Fibroblast of villous mesenchyme (primary cell): ENCODE results near the gene MANSC1. TPM values are rescaled to one million over a fixed set of nuclear protein-coding genes. Genes with fewer than 3 reads are reported as not detected.

Experiments
- DNase-seq: peaks from one replicate; pipeline ENCODE4 v3.0.0-alpha.2; 2010; ENCODE audit warnings: low read depth
- H3K4me3 ChIP-seq: 2 replicates; pipeline ENCODE4 v1.5.1; 2011; ENCODE audit warnings: low read depth, mild to moderate bottlenecking, low read length
- CTCF ChIP-seq: IDR thresholded peaks from 2 replicates; pipeline ENCODE4 v1.5.1; 2012; ENCODE audit warnings: low read depth, mild to moderate bottlenecking, low read length; ENCODE audit not compliant: insufficient read depth
- total RNA-seq: library from RNA; depleted of rRNA; stranded (reverse); fragments of >200 nt; gene quantifications from 2 replicates; pipeline ENCODE4 v1.2.3, GENCODE V29; 2012

MANSC1 gene
- total RNA-seq, 1 donor: 4.7 TPM

GRCh38 chr12:12301122-12301521 is 48.9 kb downstream of the MANSC1 start:
- TF ChIP-seq CTCF: no peak
- no peak overlapping the region for H3K4me3 ChIP-seq
- DNase-seq: no peak

- TF ChIP-seq CTCF: no peak
- no peak overlapping the region for H3K4me3 ChIP-seq
- DNase-seq: no peak
These were observed 52.7 kb downstream of the MANSC1 start for GRCh38 chr12:12297201-12297830.

DNA sequence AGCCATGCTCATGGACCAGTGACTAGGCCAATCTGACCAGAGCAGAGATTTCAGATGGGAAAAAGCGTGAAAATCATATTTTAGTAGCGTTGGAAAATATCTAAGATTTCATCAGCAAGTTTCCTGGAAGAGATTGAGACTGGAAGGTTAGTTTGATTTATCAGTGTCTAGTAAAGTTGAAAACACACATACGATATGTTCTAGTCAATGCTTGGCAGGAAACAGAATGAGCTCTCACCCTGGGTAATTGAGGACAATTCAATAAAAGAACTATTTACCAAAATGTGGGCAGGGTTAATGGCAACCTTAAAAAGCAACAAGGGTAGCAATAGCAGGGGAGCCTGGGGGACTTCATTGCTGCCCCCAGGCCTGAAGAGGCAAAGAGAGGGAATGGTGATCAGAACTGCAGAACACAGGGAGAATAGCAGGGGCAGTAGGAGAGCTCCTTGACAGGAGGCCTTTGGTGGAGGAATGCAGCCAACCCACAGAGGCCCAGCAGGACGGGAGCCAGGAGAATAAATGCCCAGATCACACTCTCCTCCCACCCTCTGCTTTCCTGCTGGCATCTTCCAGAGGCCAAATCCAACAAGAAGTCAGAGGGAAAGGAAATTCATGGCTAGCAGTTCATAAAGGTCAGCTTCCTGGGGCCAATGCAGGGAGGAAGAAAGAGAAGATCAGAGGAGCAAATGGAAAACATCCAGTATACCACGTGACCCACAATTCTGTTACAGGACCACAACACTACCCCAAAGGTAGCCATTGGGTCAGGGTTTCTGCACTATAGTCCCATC is 55.6 kb downstream of the MANSC1 start:
- H3K4me3 ChIP-seq: no peak overlapping the region
- TF ChIP-seq CTCF: no peak
- peak; percentile 8 for DNase-seq

DNA sequence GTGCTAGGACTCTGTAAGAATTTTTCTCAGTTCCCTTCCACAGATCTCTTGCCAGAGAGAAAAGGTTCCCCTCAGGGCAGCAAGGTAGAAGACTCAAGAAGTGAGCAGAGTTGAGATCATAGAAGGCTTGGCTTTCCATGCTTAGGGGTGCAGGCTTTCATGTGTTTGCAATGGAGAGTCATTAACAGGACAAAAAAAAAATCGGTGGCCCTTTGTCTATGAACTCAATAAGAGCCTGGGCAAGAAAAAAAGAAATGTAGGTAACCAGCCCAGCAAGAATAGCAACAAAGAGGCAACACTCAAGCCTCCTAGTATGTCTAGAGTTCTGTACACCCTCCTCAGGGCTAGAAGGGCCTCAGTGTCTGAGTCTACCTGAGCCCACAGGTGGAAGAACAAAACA is 59.8 kb downstream of the MANSC1 start:
- H3K4me3 ChIP-seq: no peak overlapping the region
- TF ChIP-seq CTCF: no peak
- no peak for DNase-seq

DNA sequence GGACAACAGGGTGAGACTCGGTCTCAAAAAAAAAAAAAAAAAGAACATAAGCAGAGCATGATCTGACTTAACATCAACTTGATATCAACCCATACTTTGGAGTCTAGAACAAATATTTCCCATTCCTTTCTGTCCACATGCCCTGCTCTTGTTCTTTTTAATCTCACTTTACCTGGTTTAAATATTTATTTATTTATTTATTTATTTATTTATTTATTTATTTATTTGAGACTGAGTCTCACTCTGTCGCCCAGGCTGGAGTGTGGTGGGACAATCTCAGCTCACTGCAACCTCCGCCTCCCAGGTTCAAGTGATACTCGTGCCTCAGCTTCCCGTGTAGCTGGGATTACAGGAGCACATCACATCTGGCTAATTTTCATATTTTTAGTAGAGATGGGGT is 63.6 kb downstream of the MANSC1 start:
- H3K4me3 ChIP-seq: no peak overlapping the region
- TF ChIP-seq CTCF: no peak
- no peak for DNase-seq

- peak; percentile 83 for DNase-seq
- TF ChIP-seq CTCF: no peak
- no peak overlapping the region for H3K4me3 ChIP-seq
These were observed 67.1 kb downstream of the MANSC1 start for GRCh38 chr12:12282761-12283425.
